Liver (tissue), 9 donors: ENCODE measurements around the gene CTNNAL1. TPM values are rescaled to one million over a fixed set of nuclear protein-coding genes. Genes with fewer than 3 reads are reported as not detected.

Experiments used
- DNase-seq: peaks from one replicate; pipeline ENCODE4 v3.0.0-alpha.2; 2017; ENCODE audit warnings: low spot score
- H3K27ac ChIP-seq, 2 donors: one replicate each; pipeline ENCODE4 v1.7.0; 2013; ENCODE audit warnings: inconsistent platforms in 2 of 2, low read length in 2 of 2, control low read depth in 1 of 2, low read depth in 1 of 2, mild to moderate bottlenecking in 1 of 2
- H3K27me3 ChIP-seq, 4 donors: one replicate each; pipeline versions ENCODE4 v1.6.1 to v1.7.0; 2013; ENCODE audit warnings: low read length in 3 of 4, inconsistent platforms in 1 of 4, mild to moderate bottlenecking in 1 of 4, moderate library complexity in 1 of 4; ENCODE audit not compliant: control insufficient read depth in 4 of 4, insufficient read depth in 4 of 4
- H3K36me3 ChIP-seq, 4 donors: one replicate each; pipeline versions ENCODE4 v1.6.1 to v1.7.0; 2013; ENCODE audit warnings: low read length in 3 of 4, mild to moderate bottlenecking in 3 of 4, low read depth in 1 of 4, moderate library complexity in 1 of 4; ENCODE audit not compliant: control insufficient read depth in 4 of 4, insufficient read depth in 3 of 4
- H3K4me1 ChIP-seq, 4 donors: one replicate each; pipeline versions ENCODE4 v1.6.1 to v1.7.0; 2013; ENCODE audit warnings: low read length in 3 of 4, mild to moderate bottlenecking in 3 of 4, moderate library complexity in 1 of 4; ENCODE audit not compliant: control insufficient read depth in 4 of 4, insufficient read depth in 4 of 4
- H3K4me3 ChIP-seq, 3 donors: one replicate each; pipeline versions ENCODE4 v1.6.1 to v1.7.0; 2013; ENCODE audit warnings: low read length in 3 of 3, control low read depth in 1 of 3, low read depth in 1 of 3, mild to moderate bottlenecking in 1 of 3
- H3K9ac ChIP-seq, 2 donors: one replicate each; pipeline ENCODE4 v1.7.0; 2013; ENCODE audit warnings: low read length in 2 of 2, mild to moderate bottlenecking in 2 of 2, moderate library complexity in 2 of 2, control low read depth in 1 of 2, low read depth in 1 of 2
- H3K9me3 ChIP-seq, 4 donors: one replicate each; pipeline versions ENCODE4 v1.6.1 to v1.7.0; 2013; ENCODE audit warnings: low read length in 3 of 4; ENCODE audit not compliant: control insufficient read depth in 4 of 4
- ATF3 ChIP-seq: IDR thresholded peaks from 2 replicates; pipeline ENCODE4 v1.6.1; 2016; ENCODE audit warnings: antibody characterized with exemption
- CTCF ChIP-seq: fragments of 150-350 bp; IDR thresholded peaks from 2 replicates; pipeline ENCODE4 v1.5.1; 2017; ENCODE audit warnings: improper control_type of control experiment, low read depth, low read length; ENCODE audit not compliant: missing input control
- EGR1 ChIP-seq, 2 donors: IDR thresholded peaks; 2 replicates each; pipeline ENCODE4 v1.6.1; 2016 to 2018; ENCODE audit warnings: antibody characterized with exemption in 2 of 2, low read depth in 2 of 2
- FOXA1 ChIP-seq: IDR thresholded peaks from 2 replicates; pipeline ENCODE4 v1.6.1; 2016; ENCODE audit warnings: antibody characterized with exemption
- FOXA2 ChIP-seq: IDR thresholded peaks from 2 replicates; pipeline ENCODE4 v1.6.1; 2016; ENCODE audit warnings: antibody characterized with exemption
- GABPA ChIP-seq, 2 donors: IDR thresholded peaks in 1 of 2; conservative IDR thresholded peaks in 1 of 2; 2 replicates each; pipeline ENCODE4 v1.6.1; 2016; ENCODE audit warnings: antibody characterized with exemption in 2 of 2, mild to moderate bottlenecking in 1 of 2, moderate library complexity in 1 of 2
- HNF4A ChIP-seq, 2 donors: conservative IDR thresholded peaks; 2 replicates each; pipeline ENCODE4 v1.6.1; 2016; ENCODE audit warnings: antibody characterized with exemption in 2 of 2, mild to moderate bottlenecking in 2 of 2
- JUND ChIP-seq, 2 donors: IDR thresholded peaks; 2 replicates each; pipeline ENCODE4 v1.6.1; 2016; ENCODE audit warnings: antibody characterized with exemption in 2 of 2
- MAX ChIP-seq: IDR thresholded peaks from 2 replicates; pipeline ENCODE4 v1.6.1; 2016; ENCODE audit warnings: antibody characterized with exemption
- NR2F2 ChIP-seq: IDR thresholded peaks from 2 replicates; pipeline ENCODE4 v1.6.1; 2016; ENCODE audit warnings: antibody characterized with exemption
- RAD21 ChIP-seq, 2 donors: IDR thresholded peaks; 2 replicates each; pipeline ENCODE4 v1.6.1; 2016; ENCODE audit warnings: antibody characterized with exemption in 2 of 2, mild to moderate bottlenecking in 2 of 2
- REST ChIP-seq: IDR thresholded peaks from 2 replicates; pipeline ENCODE4 v1.6.1; 2016; ENCODE audit warnings: antibody characterized with exemption, mild to moderate bottlenecking
- RXRA ChIP-seq, 2 donors: IDR thresholded peaks; 2 replicates each; pipeline ENCODE4 v1.6.1; 2017 to 2018; ENCODE audit warnings: antibody characterized with exemption in 2 of 2, mild to moderate bottlenecking in 1 of 2
- SP1 ChIP-seq: IDR thresholded peaks from 2 replicates; pipeline ENCODE4 v1.6.1; 2018; ENCODE audit warnings: antibody characterized with exemption, mild to moderate bottlenecking
- TAF1 ChIP-seq: conservative IDR thresholded peaks from 2 replicates; pipeline ENCODE4 v1.6.1; 2016; ENCODE audit warnings: antibody characterized with exemption, mild to moderate bottlenecking
- YY1 ChIP-seq: IDR thresholded peaks from 2 replicates; pipeline ENCODE4 v1.6.1; 2016; ENCODE audit warnings: antibody characterized with exemption, mild to moderate bottlenecking
- ZBTB33 ChIP-seq: IDR thresholded peaks from 2 replicates; pipeline ENCODE4 v1.6.1; 2016; ENCODE audit warnings: antibody characterized with exemption
- WGBS: extraction: QIAGEN DNeasy Blood & Tissue Kit; methylation state at CpG from one replicate; pipeline ENCODE4 v1.1.7; 2013; 5-methylcytosine and 5-hydroxymethylcytosine counted together
- polyA plus RNA-seq, 2 donors: library from polyadenylated mRNA; stranded (reverse) in 1 of 2; unstranded in 1 of 2; fragments of 200-250 nt in 1 of 2; fragments of >200 nt in 1 of 2; fragmentation: Nextera tagmentation in 1 of 2; extraction: Ambion mirVana in 1 of 2; gene quantifications; one replicate each; pipeline versions ENCODE4 v1.2.1 to v1.2.3, GENCODE V29; 2013 to 2015
- total RNA-seq, 2 donors: library from RNA; depleted of rRNA; stranded (reverse); fragments of >200 nt; gene quantifications; one replicate each; pipeline ENCODE4 v1.2.3, GENCODE V29; 2014
- donor health status: healthy.
- donor health status: healthy.
- donor health status: healthy.
- donor health status: healthy.
- donor health status: healthy.

Gene CTNNAL1
- total and polyA plus RNA-seq, 4 donors = 10.5 to 31.5 (median 18.6) TPM

GRCh38 chr9:109002141-109002540 lies 11.2 kb downstream of the CTNNAL1 start (continued):
- TF ChIP-seq REST = no peak
- TF ChIP-seq FOXA2 = no peak
- TF ChIP-seq YY1 = no peak
- no peak for TF ChIP-seq SP1
- TF ChIP-seq JUND (IDR thresholded peaks at IDR 0.05) = no peak
- TF ChIP-seq ATF3 = no peak
- TF ChIP-seq NR2F2 = no peak
- TF ChIP-seq EGR1 (IDR thresholded peaks at IDR 0.05; ENCODE audit: low read depth in 2 of 2) = no peak
- no peak for TF ChIP-seq FOXA1

- no peaks in the 10 kb centered on the region for H3K4me1 ChIP-seq
- H3K36me3 ChIP-seq = no peaks in the 10 kb centered on the region
- no peaks in the 10 kb centered on the region for H3K27me3 ChIP-seq
- no peak for TF ChIP-seq FOXA2
- TF ChIP-seq TAF1 = no peak
- no peak for TF ChIP-seq ATF3
- TF ChIP-seq RXRA (IDR thresholded peaks at IDR 0.05) = no peak
- no peak for TF ChIP-seq RAD21 (IDR thresholded peaks at IDR 0.05)
- no peak for TF ChIP-seq NR2F2
- TF ChIP-seq EGR1 (IDR thresholded peaks at IDR 0.05; ENCODE audit: low read depth in 2 of 2) = no peak
- no peak for TF ChIP-seq HNF4A (conservative IDR thresholded peaks at IDR 0.05)
- H3K27ac ChIP-seq = no peak overlapping the region
- WGBS = 84% methylated on average over 1 of the region's 1 CpG
- peaks cover 0 to 4% (median 2%) of the 10 kb centered on the region in 4 donors for H3K9me3 ChIP-seq
- no peak overlapping the region for H3K9ac ChIP-seq
- DNase-seq = no peak
- H3K4me3 ChIP-seq = no peak overlapping the region
Observed at GRCh38 chr9:109001275-109001676, 12.0 kb downstream of the CTNNAL1 start.

- Histone ChIP-seq H3K4me3 (no peak overlapping the region), H3K27ac (no peak overlapping the region), H3K4me1 (no peaks in the 10 kb centered on the region), H3K36me3 (no peaks in the 10 kb centered on the region), H3K27me3 (no peaks in the 10 kb centered on the region), H3K9me3 (no peaks in the 10 kb centered on the region), H3K9ac (no peak overlapping the region)
- 80% methylated on average over 1 of the region's 1 CpG for WGBS
- no peak for DNase-seq
- TF ChIP-seq GABPA (IDR thresholded peaks at IDR 0.05 in 1 of 2, conservative IDR thresholded peaks at IDR 0.05 in 1 of 2) = no peak
- no peak for TF ChIP-seq REST
- no peak for TF ChIP-seq ATF3
- no peak for TF ChIP-seq JUND (IDR thresholded peaks at IDR 0.05)
- no peak for TF ChIP-seq TAF1
- TF ChIP-seq CTCF = no peak
- TF ChIP-seq SP1 = no peak
- no peak for TF ChIP-seq FOXA2
- TF ChIP-seq EGR1 (IDR thresholded peaks at IDR 0.05; ENCODE audit: low read depth in 2 of 2) = no peak
- TF ChIP-seq HNF4A (conservative IDR thresholded peaks at IDR 0.05) = no peak
- TF ChIP-seq ZBTB33 = no peak
- no peak for TF ChIP-seq RAD21 (IDR thresholded peaks at IDR 0.05)
- TF ChIP-seq NR2F2 = no peak
- TF ChIP-seq MAX = no peak
- no peak for TF ChIP-seq YY1
- TF ChIP-seq FOXA1 = no peak
Observed at GRCh38 chr9:108997112-108997511, 16.2 kb downstream of the CTNNAL1 start.
